Trophoblast cell (in vitro differentiated cells and primary cell): Measurements from ENCODE around the gene DGCR6L.
"Not testable (repeated sequence)": the region's sequence is repeated elsewhere in the genome, so short reads cannot be mapped to it uniquely, and the experiment has no call there.

Source experiments
- DNase-seq, 2 donors: peaks; one replicate each; pipeline ENCODE4 v3.0.0-alpha.2; 2016
- H2AFZ ChIP-seq: 2 replicates; pipeline ENCODE4 v1.6.1; 2013; ENCODE audit warnings: low read length, moderate library complexity, mild to moderate bottlenecking; ENCODE audit not compliant: insufficient read depth, poor library complexity
- H2AK5ac ChIP-seq: 2 replicates; pipeline ENCODE4 v1.6.1; 2013; ENCODE audit warnings: mild to moderate bottlenecking, low read length
- H2BK120ac ChIP-seq: 2 replicates; pipeline ENCODE4 v1.6.1; 2013; ENCODE audit warnings: low read length, mild to moderate bottlenecking, moderate library complexity; ENCODE audit not compliant: insufficient read depth, poor library complexity
- H2BK12ac ChIP-seq: 2 replicates; pipeline ENCODE4 v1.6.1; 2013; ENCODE audit warnings: mild to moderate bottlenecking, low read length, moderate library complexity
- H2BK5ac ChIP-seq: 2 replicates; pipeline ENCODE4 v1.6.1; 2013; ENCODE audit warnings: low read length, low read depth, moderate library complexity, mild to moderate bottlenecking; ENCODE audit not compliant: poor library complexity
- H3K14ac ChIP-seq: 2 replicates; pipeline ENCODE4 v1.6.1; 2013; ENCODE audit warnings: mild to moderate bottlenecking, low read length
- H3K18ac ChIP-seq: 2 replicates; pipeline ENCODE4 v1.6.1; 2013; ENCODE audit warnings: mild to moderate bottlenecking, low read length
- H3K23ac ChIP-seq: 2 replicates; pipeline ENCODE4 v1.6.1; 2013; ENCODE audit warnings: low read length
- H3K27ac ChIP-seq: 2 replicates; pipeline ENCODE4 v1.5.1; 2013; ENCODE audit warnings: low read depth, mild to moderate bottlenecking, inconsistent platforms, low read length, moderate library complexity
- H3K27me3 ChIP-seq: 2 replicates; pipeline ENCODE4 v1.6.1; 2013; ENCODE audit warnings: inconsistent platforms, mild to moderate bottlenecking, low read length, moderate library complexity; ENCODE audit not compliant: insufficient read depth
- H3K36me3 ChIP-seq, 2 experiments: 1 replicate in 1 of 2; 2 replicates in 1 of 2; pipeline ENCODE4 v1.6.1; 2013; ENCODE audit warnings: low read length in 2 of 2, mild to moderate bottlenecking in 2 of 2, moderate library complexity in 1 of 2; ENCODE audit not compliant: insufficient read depth in 2 of 2, control insufficient read depth in 1 of 2
- H3K4ac ChIP-seq: 2 replicates; pipeline ENCODE4 v1.6.1; 2013; ENCODE audit warnings: low read depth, mild to moderate bottlenecking, low read length, moderate library complexity
- H3K4me1 ChIP-seq, 2 experiments: 1 replicate in 1 of 2; 2 replicates in 1 of 2; pipeline ENCODE4 v1.6.1; 2013; ENCODE audit warnings: low read length in 2 of 2, mild to moderate bottlenecking in 2 of 2, moderate library complexity in 1 of 2; ENCODE audit not compliant: insufficient read depth in 2 of 2, control insufficient read depth in 1 of 2
- H3K4me2 ChIP-seq: 2 replicates; pipeline ENCODE4 v1.6.1; 2013; ENCODE audit warnings: inconsistent platforms, mild to moderate bottlenecking, low read length, moderate library complexity
- H3K4me3 ChIP-seq: 2 replicates; pipeline ENCODE4 v1.5.1; 2013; ENCODE audit warnings: mild to moderate bottlenecking, low read depth, low read length, inconsistent platforms
- H3K79me1 ChIP-seq: one replicate; pipeline ENCODE4 v1.6.1; 2013; ENCODE audit warnings: low read length
- H3K79me2 ChIP-seq: 2 replicates; pipeline ENCODE4 v1.6.1; 2013; ENCODE audit warnings: low read length, mild to moderate bottlenecking; ENCODE audit not compliant: control insufficient read depth, insufficient read depth, poor library complexity
- H3K9ac ChIP-seq: 2 replicates; pipeline ENCODE4 v1.6.1; 2013; ENCODE audit warnings: mild to moderate bottlenecking, low read length
- H3K9me3 ChIP-seq: 2 replicates; pipeline ENCODE4 v1.6.1; 2013; ENCODE audit warnings: low read depth, mild to moderate bottlenecking, control low read depth, inconsistent platforms, low read length; ENCODE audit not compliant: insufficient read depth
- H4K12ac ChIP-seq: 2 replicates; pipeline ENCODE4 v1.6.1; 2013; ENCODE audit warnings: low read depth, mild to moderate bottlenecking, low read length, moderate library complexity
- H4K8ac ChIP-seq: 2 replicates; pipeline ENCODE4 v1.6.1; 2013; ENCODE audit warnings: low read depth, mild to moderate bottlenecking, low read length, moderate library complexity
- H4K91ac ChIP-seq: one replicate; pipeline ENCODE4 v1.6.1; 2013; ENCODE audit warnings: low read depth, mild to moderate bottlenecking, low read length, moderate library complexity
- WGBS: extraction: QIAGEN DNeasy Blood & Tissue Kit; methylation state at CpG from one replicate; pipeline ENCODE4 v1.1.7; 2013; ENCODE audit warnings: missing lambda C conversion rate; ENCODE audit not compliant: insufficient read length, insufficient coverage; ENCODE audit errors: extremely low coverage; 5-methylcytosine and 5-hydroxymethylcytosine counted together

Gene DGCR6L

GRCh38 chr22:20271114-20271994 is 48.5 kb downstream of the DGCR6L start:
- no peak overlapping the region for H4K91ac ChIP-seq
- H3K18ac ChIP-seq = no peak overlapping the region
- H3K79me1 ChIP-seq = no peaks in the 10 kb centered on the region
- no peak overlapping the region for H2AFZ ChIP-seq
- H3K27ac ChIP-seq = no peak overlapping the region
- no peak overlapping the region for H2AK5ac ChIP-seq
- no peak overlapping the region for H3K23ac ChIP-seq
- no peak overlapping the region for H3K4me2 ChIP-seq
- peaks cover 3 to 5% of the 10 kb centered on the region in 2 experiments for H3K4me1 ChIP-seq
- no peaks in the 10 kb centered on the region for H3K79me2 ChIP-seq
- no peak overlapping the region for H3K9ac ChIP-seq
- no peaks in the 10 kb centered on the region for H3K36me3 ChIP-seq
- H2BK12ac ChIP-seq = no peak overlapping the region
- H4K12ac ChIP-seq = no peak overlapping the region
- H2BK5ac ChIP-seq = no peak overlapping the region
- no peak overlapping the region for H3K14ac ChIP-seq
- peak; percentile 70 to 75 for DNase-seq
- H3K4me3 ChIP-seq = no peak overlapping the region
- no peak overlapping the region for H3K4ac ChIP-seq
- peaks cover 7% of the 10 kb centered on the region for H3K9me3 ChIP-seq
- H2BK120ac ChIP-seq = no peak overlapping the region
- WGBS = no CpG with 5 or more reads among the region's 14 CpGs
- H3K27me3 ChIP-seq = no peaks in the 10 kb centered on the region
- no peak overlapping the region for H4K8ac ChIP-seq

- not testable (repeated sequence) for H3K4ac ChIP-seq, H4K8ac ChIP-seq, H4K12ac ChIP-seq, H3K27ac ChIP-seq, H3K14ac ChIP-seq, H3K4me2 ChIP-seq, H2AFZ ChIP-seq, H2BK120ac ChIP-seq, H3K36me3 ChIP-seq, H2BK12ac ChIP-seq, H3K27me3 ChIP-seq, H3K4me1 ChIP-seq, H3K9ac ChIP-seq, H3K18ac ChIP-seq, H3K4me3 ChIP-seq, H2AK5ac ChIP-seq, H3K9me3 ChIP-seq, H3K79me2 ChIP-seq, H3K23ac ChIP-seq, H2BK5ac ChIP-seq, H3K79me1 ChIP-seq
- no CpG with 5 or more reads among the region's 23 CpGs for WGBS
- H4K91ac ChIP-seq = peak overlapping the region; percentile 22
- DNase-seq = peak; percentile 49 to 58
These were observed 49.4 kb downstream of the DGCR6L start for GRCh38 chr22:20270190-20271113.

- not testable (repeated sequence) for H3K14ac ChIP-seq, H3K27ac ChIP-seq, H3K36me3 ChIP-seq, H4K12ac ChIP-seq, H3K79me2 ChIP-seq, H3K9ac ChIP-seq, H4K8ac ChIP-seq, H3K4me1 ChIP-seq, H3K4me2 ChIP-seq, H3K4me3 ChIP-seq, H2BK5ac ChIP-seq, H3K9me3 ChIP-seq, H2AFZ ChIP-seq, H3K18ac ChIP-seq, H3K27me3 ChIP-seq, H2AK5ac ChIP-seq, H2BK12ac ChIP-seq, H3K79me1 ChIP-seq, H2BK120ac ChIP-seq, H4K91ac ChIP-seq, H3K4ac ChIP-seq, H3K23ac ChIP-seq
- no CpG with 5 or more reads among the region's 8 CpGs for WGBS
- DNase-seq = peak; percentile 33 to 55
These were observed 50.2 kb downstream of the DGCR6L start for GRCh38 chr22:20269673-20270072.

GRCh38 chr22:20269201-20269600 is 50.7 kb downstream of the DGCR6L start:
- H3K36me3 ChIP-seq, H4K91ac ChIP-seq, H2AK5ac ChIP-seq, H3K4ac ChIP-seq, H3K14ac ChIP-seq, H3K4me2 ChIP-seq, H2BK120ac ChIP-seq, H2BK5ac ChIP-seq, H3K4me3 ChIP-seq, H4K8ac ChIP-seq, H2AFZ ChIP-seq, H3K79me1 ChIP-seq, H3K27ac ChIP-seq, H3K79me2 ChIP-seq, H4K12ac ChIP-seq, H3K4me1 ChIP-seq, H3K9ac ChIP-seq, H3K9me3 ChIP-seq, H3K23ac ChIP-seq, H2BK12ac ChIP-seq, H3K27me3 ChIP-seq, H3K18ac ChIP-seq: not testable (repeated sequence)
- peak; percentile 51 to 56 for DNase-seq
- WGBS = no CpG with 5 or more reads among the region's 4 CpGs
